K562 (cell line): Measurements from ENCODE around the gene ZNF598. TPM values are rescaled to one million over a fixed set of nuclear protein-coding genes. Genes with fewer than 3 reads are reported as not detected.

Experiments used
- HNRNPK ChIP-seq: fragments of 200-400 bp; formaldehyde crosslinking; IDR thresholded peaks from one replicate; pipeline ENCODE4 v1.6.1; 2018; ENCODE audit warnings: mild to moderate bottlenecking, low read depth, low read length; ENCODE audit not compliant: poor library complexity, severe bottlenecking
- KLF1 ChIP-seq: fragments of 450-650 bp; IDR thresholded peaks from 2 replicates; pipeline ENCODE4 v1.6.1; 2016; ENCODE audit warnings: missing genetic modification characterization, missing compliant biosample characterization
- KLF6 ChIP-seq: fragments of 250-450 bp; sonication (Bioruptor Pico); IDR thresholded peaks from 2 replicates; pipeline ENCODE4 v1.4.0; 2020; ENCODE audit warnings: mild to moderate bottlenecking, moderate library complexity, borderline replicate concordance
- NUFIP1 ChIP-seq: fragments of 450-650 bp; IDR thresholded peaks from 2 replicates; pipeline ENCODE4 v1.6.1; 2018; ENCODE audit not compliant: partially characterized antibody
- POLR2AphosphoS2 ChIP-seq: IDR thresholded peaks from 2 replicates; pipeline ENCODE4 v1.6.1; 2012; ENCODE audit warnings: low read length, improper control_type of control experiment
- RAD51 ChIP-seq: fragments of 450-650 bp; IDR thresholded peaks from 2 replicates; pipeline ENCODE4 v1.7.1; 2016; ENCODE audit warnings: low read depth, mild to moderate bottlenecking, borderline replicate concordance
- TCFL5 ChIP-seq: fragments of 250-450 bp; sonication (Bioruptor Pico); conservative IDR thresholded peaks from 2 replicates; pipeline ENCODE4 v1.6.1; 2021; ENCODE audit warnings: mild to moderate bottlenecking, moderate library complexity, matching md5 sums
- TFAP4 ChIP-seq: sonication (generic); formaldehyde crosslinking; IDR thresholded peaks from 2 replicates; pipeline ENCODE4 v1.8.0; 2022; ENCODE audit warnings: missing genetic modification reagents, mild to moderate bottlenecking, moderate library complexity, borderline replicate concordance
- ZNF583 ChIP-seq: fragments of 250-450 bp; sonication (Bioruptor Pico); IDR thresholded peaks from 2 replicates; pipeline ENCODE4 v1.4.0; 2020
- polyA plus RNA-seq, 8 experiments: library from polyadenylated mRNA; depleted of rRNA in 4 of 8; stranded (reverse) in 5 of 8; unstranded in 3 of 8; fragments of >200 nt; fragmentation: Nextera tagmentation in 2 of 8; fragmentation: Illumina TruSeq in 1 of 8; extraction: Ambion mirVana in 2 of 8; extraction: Trizol in 1 of 8; gene quantifications; 2 replicates each; pipeline versions ENCODE4 v1.2.1 to v1.2.3, GENCODE V29; 2011 to 2014; ENCODE audit warnings: inconsistent platforms in 1 of 8, missing spikeins in 1 of 8
- total RNA-seq, 7 experiments: library from RNA; depleted of rRNA in 6 of 7; stranded (reverse); fragments of >200 nt in 6 of 7; fragmentation: Illumina TruSeq in 2 of 7; extraction: Trizol in 2 of 7; gene quantifications; 2 replicates each; pipeline versions ENCODE4 v1.2.1 to v1.2.3, GENCODE V29; 2011 to 2021; ENCODE audit warnings: low replicate concordance in 1 of 7
- TF ChIP-seq, protein P1 (sequence below): fragments of 250-450 bp; sonication (Bioruptor Pico); IDR thresholded peaks from 2 replicates; pipeline ENCODE4 v1.4.0; 2020
- TF ChIP-seq, protein P2 (sequence below): fragments of 250-450 bp; sonication (Bioruptor Pico); IDR thresholded peaks from 2 replicates; pipeline ENCODE4 v1.8.0; 2021; ENCODE audit warnings: borderline replicate concordance, mild to moderate bottlenecking, moderate library complexity; ENCODE audit not compliant: poor library complexity, severe bottlenecking
- TF ChIP-seq, protein P3 (sequence below): fragments of 450-650 bp; formaldehyde crosslinking; IDR thresholded peaks from 2 replicates; pipeline ENCODE4 v1.4.0; 2022; ENCODE audit warnings: mild to moderate bottlenecking, moderate library complexity
- TF ChIP-seq, protein P4 (sequence below): sonication (generic); formaldehyde crosslinking; IDR thresholded peaks from 2 replicates; pipeline ENCODE4 v1.8.1; 2023; ENCODE audit warnings: mild to moderate bottlenecking, missing genetic modification reagents

Gene ZNF598
- total and polyA plus RNA-seq, 9 of the 15 experiments (the other 6 are each of a cell fraction or from before 2014, with no cell fraction given) = 0.11 to 115 (median 29.6) TPM

DNA sequence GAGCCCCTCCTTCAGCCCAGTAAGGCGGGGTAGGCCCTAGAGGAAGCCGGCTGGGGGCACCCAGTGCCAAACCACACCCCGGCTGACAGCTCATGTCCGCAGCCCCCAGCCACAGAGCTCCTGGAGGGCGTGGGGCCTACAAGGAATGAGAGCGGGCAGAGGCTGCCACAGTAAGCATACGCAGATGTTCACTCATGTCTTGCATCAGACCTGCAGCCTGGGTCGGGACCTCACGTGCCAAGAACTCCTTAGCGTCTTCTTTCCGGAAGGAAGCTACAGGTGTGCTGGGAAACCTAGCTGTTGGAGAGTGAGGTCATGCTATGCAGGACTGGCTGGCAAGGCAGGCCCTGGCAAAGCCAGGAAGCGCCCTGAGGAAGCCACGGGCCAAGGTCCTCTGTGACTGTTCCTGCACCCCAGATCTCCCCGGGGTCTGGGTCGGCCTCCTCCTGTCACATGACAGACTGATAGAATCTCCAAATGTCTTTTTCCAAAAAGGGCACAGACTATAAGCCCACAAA, 1.6 kb downstream of the ZNF598 start (continued):
- peak; percentile 20; the same call in 1 of the 2 replicates for TF ChIP-seq TFAP4 (CRISPR knock-in tag)
- TF ChIP-seq POLR2AphosphoS2 = no peak
- TF ChIP-seq, protein P1, sequence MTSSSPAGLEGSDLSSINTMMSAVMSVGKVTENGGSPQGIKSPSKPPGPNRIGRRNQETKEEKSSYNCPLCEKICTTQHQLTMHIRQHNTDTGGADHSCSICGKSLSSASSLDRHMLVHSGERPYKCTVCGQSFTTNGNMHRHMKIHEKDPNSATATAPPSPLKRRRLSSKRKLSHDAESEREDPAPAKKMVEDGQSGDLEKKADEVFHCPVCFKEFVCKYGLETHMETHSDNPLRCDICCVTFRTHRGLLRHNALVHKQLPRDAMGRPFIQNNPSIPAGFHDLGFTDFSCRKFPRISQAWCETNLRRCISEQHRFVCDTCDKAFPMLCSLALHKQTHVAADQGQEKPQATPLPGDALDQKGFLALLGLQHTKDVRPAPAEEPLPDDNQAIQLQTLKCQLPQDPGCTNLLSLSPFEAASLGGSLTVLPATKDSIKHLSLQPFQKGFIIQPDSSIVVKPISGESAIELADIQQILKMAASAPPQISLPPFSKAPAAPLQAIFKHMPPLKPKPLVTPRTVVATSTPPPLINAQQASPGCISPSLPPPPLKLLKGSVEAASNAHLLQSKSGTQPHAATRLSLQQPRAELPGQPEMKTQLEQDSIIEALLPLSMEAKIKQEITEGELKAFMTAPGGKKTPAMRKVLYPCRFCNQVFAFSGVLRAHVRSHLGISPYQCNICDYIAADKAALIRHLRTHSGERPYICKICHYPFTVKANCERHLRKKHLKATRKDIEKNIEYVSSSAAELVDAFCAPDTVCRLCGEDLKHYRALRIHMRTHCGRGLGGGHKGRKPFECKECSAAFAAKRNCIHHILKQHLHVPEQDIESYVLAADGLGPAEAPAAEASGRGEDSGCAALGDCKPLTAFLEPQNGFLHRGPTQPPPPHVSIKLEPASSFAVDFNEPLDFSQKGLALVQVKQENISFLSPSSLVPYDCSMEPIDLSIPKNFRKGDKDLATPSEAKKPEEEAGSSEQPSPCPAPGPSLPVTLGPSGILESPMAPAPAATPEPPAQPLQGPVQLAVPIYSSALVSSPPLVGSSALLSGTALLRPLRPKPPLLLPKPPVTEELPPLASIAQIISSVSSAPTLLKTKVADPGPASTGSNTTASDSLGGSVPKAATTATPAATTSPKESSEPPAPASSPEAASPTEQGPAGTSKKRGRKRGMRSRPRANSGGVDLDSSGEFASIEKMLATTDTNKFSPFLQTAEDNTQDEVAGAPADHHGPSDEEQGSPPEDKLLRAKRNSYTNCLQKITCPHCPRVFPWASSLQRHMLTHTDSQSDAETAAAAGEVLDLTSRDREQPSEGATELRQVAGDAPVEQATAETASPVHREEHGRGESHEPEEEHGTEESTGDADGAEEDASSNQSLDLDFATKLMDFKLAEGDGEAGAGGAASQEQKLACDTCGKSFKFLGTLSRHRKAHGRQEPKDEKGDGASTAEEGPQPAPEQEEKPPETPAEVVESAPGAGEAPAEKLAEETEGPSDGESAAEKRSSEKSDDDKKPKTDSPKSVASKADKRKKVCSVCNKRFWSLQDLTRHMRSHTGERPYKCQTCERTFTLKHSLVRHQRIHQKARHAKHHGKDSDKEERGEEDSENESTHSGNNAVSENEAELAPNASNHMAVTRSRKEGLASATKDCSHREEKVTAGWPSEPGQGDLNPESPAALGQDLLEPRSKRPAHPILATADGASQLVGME (CRISPR knock-in tag) = peak; percentile 28; the same call in 1 of the 2 replicates
- TF ChIP-seq, protein P2, sequence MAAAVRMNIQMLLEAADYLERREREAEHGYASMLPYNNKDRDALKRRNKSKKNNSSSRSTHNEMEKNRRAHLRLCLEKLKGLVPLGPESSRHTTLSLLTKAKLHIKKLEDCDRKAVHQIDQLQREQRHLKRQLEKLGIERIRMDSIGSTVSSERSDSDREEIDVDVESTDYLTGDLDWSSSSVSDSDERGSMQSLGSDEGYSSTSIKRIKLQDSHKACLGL (CRISPR knock-in tag) = no peak
- TF ChIP-seq, protein P3, sequence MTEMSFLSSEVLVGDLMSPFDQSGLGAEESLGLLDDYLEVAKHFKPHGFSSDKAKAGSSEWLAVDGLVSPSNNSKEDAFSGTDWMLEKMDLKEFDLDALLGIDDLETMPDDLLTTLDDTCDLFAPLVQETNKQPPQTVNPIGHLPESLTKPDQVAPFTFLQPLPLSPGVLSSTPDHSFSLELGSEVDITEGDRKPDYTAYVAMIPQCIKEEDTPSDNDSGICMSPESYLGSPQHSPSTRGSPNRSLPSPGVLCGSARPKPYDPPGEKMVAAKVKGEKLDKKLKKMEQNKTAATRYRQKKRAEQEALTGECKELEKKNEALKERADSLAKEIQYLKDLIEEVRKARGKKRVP = peak; percentile 60; the same call in 1 of the 2 replicates
- TF ChIP-seq NUFIP1 = no peak
- TF ChIP-seq HNRNPK = no peak
- TF ChIP-seq, protein P4, sequence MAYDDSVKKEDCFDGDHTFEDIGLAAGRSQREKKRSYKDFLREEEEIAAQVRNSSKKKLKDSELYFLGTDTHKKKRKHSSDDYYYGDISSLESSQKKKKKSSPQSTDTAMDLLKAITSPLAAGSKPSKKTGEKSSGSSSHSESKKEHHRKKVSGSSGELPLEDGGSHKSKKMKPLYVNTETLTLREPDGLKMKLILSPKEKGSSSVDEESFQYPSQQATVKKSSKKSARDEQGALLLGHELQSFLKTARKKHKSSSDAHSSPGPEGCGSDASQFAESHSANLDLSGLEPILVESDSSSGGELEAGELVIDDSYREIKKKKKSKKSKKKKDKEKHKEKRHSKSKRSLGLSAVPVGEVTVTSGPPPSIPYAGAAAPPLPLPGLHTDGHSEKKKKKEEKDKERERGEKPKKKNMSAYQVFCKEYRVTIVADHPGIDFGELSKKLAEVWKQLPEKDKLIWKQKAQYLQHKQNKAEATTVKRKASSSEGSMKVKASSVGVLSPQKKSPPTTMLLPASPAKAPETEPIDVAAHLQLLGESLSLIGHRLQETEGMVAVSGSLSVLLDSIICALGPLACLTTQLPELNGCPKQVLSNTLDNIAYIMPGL = no peak
- peak; percentile 62 for TF ChIP-seq RAD51
- TF ChIP-seq KLF1 (tag) = no peak
- no peak for TF ChIP-seq KLF6 (CRISPR knock-in tag)
- no peak for TF ChIP-seq TCFL5 (CRISPR knock-in tag)
- peak; percentile 30; the same call in 1 of the 2 replicates for TF ChIP-seq ZNF583
